Stimulated activated CD8-positive, alpha-beta memory T cell treated with anti-CD3 and anti-CD28 coated beads, Interleukin-4, amount 100 ng/mL, for 1 hour (primary cell): ENCODE measurements around the gene SOX1.
A peak's percentile ranks its signal among the peaks of the same experiment; 100 is the strongest.

Source experiments
- DNase-seq, 2 donors: peaks; one replicate each; pipeline ENCODE4 v3.0.0-alpha.2; 2020; ENCODE audit warnings: low read depth in 2 of 2, low spot score in 1 of 2

SOX1 gene

DNA sequence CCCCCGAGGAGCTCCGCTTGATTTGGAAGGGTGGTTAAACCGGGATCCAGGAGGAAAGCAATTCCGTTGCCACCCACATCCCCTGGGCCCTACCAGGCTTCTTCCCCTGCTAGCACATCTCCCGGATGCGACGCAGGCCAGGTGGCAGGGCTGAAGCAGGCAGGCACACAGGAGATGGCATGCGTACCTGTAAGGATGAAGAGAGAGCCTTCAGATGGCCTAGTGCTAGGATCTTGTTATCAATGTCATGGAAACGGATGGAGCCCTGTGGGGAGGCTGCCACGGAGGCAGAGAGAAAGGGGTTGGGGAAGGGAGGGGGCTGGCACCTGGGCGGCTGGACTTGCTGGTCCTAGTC, 8.5 kb upstream of the SOX1 start:
- DNase-seq: no peak

DNA sequence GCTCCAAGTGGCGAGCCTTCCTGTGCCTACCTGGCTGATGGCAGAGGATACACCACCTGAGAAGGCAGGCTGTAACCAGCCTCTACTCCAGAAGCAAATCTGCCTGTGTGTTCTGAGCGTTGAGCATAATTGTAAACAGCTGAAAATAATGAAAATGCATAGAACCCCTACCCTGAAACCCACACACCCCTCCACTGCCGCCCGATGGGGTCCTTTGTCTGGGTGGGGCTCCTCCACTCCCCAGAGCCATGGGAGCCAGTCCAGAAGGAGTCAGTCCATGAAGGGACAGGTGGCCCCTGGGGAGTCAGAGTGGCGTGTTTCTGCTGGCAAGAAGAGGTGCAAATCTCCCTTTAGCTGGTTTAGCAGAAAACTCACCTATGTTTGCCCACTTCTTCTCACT, 8.0 kb upstream of the SOX1 start:
- DNase-seq: no peak

DNA sequence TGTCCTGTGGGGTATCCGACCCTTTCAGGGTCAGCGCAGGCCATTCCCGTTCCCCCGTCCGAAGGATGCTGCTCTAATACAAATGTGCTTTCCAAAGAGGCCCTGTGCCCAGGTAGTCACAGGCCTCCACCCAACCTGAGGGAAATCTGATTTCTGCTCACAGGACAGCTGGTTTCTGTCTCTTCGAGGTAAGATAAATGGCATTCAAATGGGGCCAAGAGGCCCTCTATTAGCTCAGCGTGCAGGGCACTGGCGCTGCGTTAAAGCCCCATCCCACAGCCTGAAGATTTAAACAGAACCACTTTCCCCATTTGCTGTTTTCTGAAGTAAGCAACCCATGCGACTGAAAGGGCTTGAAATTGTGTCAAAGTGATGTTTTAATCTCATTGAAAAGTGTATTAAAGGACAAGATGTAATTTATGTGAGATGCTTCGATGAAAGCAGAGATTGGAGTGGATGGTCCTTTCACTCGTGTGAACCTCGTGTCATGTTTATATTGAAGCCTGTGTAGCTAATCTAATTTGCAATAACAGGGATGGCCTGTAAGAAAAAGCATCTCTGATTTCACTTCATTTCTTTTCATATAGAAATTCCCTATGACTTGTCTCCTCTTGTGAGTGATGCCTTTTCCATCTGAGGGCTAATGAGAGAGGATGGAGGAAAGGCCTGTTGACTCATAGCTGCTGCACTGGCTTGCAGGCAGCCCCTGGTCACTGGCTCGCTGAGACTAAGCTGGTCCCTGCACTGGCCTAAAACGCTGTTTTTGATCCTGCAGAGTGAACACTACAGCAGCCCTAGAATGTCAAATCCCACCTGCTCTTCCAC, 7.3 kb upstream of the SOX1 start:
- no peak for DNase-seq

DNA sequence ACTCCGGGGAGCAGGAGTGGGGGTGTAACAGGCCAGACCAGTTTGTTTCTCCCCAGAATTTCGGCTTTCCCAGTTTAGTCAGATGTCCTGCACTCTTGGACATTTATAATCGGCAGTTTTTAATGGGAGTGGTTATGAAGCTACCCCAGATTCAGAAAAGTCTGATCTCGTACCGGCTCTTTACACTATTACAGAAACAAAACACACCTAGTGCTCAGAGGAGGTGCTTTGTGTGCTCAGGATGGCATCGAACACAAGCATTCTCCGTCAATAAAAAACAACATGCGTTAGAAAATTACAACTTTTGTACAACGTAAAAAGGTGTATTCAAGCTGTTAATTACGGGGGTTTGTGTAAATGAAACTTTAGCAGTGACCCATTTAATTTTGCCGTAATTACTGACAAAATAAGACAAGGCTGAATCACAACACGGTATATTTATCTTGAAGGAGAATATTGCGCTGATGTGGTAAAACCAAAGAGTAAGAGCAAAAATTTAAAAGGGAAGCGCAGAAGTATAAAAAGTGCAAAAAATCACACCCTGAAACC, 6.6 kb upstream of the SOX1 start:
- no peak for DNase-seq

DNA sequence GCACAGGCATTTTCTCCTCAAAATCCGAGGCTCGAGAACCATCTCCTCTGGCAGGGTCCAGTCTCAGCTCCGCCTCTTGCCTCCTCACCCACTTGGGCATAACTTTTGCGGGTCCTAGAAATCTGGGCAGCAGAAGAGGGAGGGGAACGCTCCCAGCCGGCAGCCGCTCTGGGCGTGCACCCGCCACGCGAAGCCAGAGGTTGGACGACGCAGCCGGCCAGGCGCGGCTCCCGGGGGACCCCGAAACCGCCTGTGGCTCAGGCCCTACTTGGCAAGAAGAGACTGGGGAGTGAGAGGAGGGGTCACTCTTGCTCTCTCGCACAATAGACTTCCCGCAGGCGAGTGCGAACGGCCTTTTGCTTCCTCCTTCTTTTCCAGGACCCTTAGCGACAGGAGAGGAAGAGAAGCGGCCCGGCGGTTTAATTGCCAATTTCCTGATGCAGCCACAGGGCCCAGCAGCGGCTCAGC, 6.0 kb upstream of the SOX1 start:
- DNase-seq: no peak

DNA sequence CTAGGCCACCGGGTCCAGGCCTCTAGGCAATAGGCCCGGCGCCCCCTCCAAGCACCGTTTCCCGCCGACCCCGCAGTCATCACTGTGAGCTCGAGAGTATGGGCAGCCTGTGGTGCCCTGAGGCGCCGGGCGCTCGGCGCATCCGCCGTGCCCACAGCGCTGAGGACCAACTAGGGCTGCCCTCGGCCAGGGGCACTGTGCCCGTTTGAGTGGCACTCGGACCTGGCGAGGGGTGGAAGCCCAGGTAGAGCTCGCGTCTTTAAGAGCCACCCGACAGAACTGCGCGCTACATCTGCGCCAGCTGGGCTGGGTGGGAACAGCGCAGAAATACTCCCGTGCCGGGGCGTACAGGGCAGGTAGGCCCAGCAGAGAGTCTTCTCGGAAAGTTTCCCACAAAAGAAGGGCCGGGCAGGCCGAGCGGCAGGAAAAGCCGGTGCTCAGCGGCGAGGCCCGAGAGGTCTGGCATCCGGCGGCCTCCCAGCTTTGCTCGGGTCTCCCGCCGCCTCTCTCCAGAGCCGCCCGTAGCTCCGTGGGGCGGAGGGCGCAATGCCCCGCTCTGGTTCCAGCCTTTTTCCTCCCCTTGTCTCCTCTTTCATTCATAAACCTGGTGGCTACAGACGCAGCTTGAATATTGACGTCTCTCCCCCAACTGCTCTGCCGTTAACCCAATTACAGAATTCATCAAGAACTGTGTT, 5.4 kb upstream of the SOX1 start:
- no peak for DNase-seq

DNA sequence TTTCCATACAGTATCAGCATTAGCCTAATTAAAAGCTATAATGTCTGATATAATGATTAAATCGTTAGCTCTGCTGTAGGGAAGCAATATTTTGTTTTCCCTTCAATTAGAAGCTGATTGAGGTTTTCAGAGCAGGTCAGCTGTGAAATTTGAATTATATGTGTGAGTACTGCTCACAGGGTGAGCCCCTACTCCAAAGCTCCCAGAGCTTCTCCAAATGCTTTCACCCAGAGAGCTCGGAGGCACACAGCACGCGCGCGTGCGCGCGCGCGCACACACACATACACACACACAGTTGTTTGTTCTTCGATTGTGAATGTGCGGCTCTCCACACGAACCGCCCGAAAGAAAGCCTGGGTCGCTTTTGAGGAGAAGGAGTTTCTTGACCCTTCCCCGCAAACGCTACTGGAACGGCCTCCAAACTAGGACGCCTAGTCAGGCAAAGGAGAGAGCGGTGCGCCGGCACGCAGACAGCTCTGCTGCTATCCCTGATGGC, 4.8 kb upstream of the SOX1 start:
- DNase-seq: no peak

DNA sequence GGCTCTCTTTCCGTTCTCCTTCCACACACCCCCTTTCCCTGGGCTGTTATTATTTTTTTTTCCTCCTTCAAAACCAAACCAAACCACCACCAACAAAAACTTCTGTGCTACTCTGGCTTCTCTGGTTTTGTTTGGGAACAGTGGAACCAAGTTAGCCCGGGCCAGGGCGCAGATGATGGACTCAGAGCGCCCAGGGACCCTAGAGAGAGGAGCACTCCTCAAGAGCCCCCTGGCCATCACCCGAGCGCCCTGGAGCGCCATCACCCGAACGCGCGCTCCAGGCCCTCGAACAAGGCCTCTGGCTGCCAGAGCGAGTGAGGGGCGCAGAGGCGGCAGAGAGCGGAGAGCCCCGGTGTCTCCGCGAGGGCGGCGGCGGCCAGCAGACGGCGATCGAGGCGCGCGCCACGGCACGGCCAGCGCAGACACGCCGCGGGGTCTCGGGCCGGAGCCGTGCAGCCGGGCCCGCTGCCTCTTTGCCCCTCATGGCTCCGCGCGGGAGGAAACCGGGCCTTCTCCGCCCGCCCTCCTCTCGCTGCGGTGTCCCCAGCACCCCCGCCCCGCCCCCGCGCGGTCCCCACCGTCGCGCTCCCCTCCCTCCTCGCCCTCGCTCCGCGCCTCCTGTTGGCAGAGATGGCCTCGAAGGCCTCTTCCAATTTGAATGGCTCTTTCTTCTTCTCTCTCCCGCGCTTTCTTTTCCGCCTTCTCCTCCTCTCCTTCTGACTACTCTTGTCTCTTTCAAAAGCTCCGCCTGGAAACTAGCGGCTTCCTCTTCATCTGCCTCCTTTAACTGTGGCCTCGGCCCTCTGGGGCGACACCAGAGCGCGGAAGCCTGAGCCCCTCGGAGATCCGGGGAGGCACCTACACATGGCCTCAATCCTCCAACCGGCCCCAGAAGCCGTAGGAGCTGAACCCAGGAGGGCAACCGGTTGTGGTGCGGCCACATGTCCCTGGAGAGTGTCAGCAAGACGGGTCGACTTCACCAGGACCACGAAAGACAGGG, 4.1 kb upstream of the SOX1 start:
- no peak for DNase-seq

DNA sequence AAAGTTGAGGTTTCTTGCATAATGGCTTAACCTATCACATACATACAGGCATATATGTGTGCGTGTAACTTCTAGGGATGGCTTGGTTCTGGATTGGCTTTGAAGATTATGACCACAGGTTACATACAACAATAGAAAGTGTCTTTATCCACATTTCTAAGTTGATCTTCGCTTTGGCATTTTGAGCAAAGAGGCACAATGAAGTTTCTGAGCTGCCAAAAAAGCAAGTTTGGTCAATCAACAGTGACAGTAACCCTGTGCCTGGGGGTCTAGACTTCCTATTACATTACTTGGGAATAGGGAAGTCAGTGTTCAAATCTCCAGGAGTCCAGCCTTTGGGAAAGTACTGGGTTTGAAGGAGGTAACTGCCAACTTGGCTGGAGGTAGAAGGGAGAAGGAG, 3.1 kb upstream of the SOX1 start:
- no peak for DNase-seq

DNA sequence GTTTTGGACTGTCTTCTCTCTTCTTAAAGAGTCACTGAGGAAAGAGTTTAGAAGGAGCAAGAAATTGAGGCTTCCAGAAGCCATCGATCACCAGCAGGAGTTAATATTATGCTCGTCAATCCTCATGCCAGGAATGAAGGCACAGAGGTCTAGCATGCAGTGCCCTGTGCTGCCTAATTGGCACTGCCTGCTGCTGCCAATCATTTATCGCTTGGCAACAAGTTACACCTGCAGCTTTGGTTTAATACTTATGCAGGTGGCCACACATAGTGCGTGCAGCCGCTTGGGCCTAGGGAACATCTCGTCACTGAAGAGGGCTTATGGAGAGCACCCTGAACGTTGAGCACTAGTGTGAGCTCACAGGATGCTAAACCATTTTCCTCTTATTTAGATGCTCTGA, 2.7 kb upstream of the SOX1 start:
- no peak for DNase-seq

DNA sequence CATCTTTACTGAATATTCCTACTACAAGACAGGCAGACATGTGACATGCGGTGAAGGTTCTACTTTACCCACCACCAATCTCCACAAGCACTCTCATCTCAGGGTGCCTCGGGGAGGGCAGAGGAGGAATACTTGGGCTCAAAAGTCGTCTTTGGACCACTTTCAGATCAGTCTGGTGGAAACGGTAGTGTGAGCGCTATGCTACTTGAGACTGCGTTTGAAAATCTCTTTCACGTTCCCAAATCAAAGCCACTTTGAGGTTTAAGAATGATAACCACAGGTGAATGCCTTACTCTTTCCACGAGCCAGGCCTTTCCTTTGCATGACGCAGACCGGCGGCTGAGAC, 1.5 kb upstream of the SOX1 start:
- no peak for DNase-seq

DNA sequence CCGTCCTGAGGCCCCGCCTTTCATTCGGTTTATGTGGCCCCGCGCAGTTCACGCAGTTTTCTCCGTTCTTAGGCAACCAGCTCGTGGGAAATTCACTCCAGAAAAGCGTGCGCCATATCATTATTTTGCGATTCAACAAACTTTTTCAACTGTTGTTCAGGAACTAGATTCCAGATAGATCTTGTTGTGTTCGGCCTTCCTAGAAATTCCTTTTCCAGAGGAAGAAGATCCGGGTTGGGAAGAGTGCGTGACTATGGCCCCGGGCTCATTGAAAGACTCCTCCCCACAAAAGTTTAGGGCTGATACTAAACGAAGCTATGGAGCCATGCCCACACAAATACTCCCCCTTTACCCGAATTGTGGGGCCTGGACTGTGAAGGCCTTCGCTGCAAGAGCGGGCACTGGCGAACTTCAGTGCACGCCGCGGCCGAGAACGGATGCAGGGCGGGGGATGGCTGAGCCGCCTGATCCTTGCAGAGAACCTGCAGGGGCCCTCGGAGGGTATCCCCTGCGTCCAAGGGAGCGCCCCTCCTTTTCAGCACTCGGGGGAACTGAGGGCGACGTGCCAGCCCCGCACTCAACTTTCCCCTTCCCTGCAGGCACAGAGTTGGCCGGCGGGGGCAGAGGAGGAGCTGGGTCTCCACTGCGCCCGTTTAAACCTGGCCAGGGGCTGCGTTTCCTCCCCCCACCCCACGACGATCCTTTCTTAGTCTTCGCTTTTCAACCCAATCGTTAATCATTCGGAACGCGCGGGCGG, 904 bp upstream of the SOX1 start:
- DNase-seq: no peak

DNA sequence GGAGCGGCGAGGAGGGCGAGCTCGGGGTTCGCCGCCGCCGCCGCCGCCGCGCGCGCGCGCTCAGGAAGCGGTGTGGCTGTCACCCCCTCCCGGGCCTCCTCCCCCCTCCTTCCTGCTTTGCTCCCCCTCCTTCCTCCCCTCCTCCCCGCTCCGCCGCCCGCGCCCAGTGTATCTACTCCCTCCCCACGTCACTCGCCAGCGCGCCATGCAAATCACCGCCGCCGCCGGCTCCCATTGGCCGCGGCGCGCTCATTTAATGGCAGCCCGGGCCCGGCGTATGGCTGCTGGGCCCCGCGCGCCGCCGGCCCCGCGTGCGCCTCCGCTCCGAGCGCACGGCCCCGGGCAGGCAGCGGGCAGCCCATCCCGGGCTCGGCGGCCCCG, 335 bp upstream of the SOX1 start:
- peak in 1 of 2 donors; percentile 19 for DNase-seq

DNA sequence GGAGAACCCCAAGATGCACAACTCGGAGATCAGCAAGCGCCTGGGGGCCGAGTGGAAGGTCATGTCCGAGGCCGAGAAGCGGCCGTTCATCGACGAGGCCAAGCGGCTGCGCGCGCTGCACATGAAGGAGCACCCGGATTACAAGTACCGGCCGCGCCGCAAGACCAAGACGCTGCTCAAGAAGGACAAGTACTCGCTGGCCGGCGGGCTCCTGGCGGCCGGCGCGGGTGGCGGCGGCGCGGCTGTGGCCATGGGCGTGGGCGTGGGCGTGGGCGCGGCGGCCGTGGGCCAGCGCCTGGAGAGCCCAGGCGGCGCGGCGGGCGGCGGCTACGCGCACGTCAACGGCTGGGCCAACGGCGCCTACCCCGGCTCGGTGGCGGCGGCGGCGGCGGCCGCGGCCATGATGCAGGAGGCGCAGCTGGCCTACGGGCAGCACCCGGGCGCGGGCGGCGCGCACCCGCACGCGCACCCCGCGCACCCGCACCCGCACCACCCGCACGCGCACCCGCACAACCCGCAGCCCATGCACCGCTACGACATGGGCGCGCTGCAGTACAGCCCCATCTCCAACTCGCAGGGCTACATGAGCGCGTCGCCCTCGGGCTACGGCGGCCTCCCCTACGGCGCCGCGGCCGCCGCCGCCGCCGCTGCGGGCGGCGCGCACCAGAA, 1.1 kb downstream of the SOX1 start:
- DNase-seq: no peak

DNA sequence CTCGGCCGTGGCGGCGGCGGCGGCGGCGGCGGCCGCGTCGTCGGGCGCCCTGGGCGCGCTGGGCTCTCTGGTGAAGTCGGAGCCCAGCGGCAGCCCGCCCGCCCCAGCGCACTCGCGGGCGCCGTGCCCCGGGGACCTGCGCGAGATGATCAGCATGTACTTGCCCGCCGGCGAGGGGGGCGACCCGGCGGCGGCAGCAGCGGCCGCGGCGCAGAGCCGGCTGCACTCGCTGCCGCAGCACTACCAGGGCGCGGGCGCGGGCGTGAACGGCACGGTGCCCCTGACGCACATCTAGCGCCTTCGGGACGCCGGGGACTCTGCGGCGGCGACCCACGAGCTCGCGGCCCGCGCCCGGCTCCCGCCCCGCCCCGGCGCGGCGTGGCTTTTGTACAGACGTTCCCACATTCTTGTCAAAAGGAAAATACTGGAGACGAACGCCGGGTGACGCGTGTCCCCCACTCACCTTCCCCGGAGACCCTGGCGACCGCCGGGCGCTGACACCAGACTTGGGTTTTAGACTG, 1.7 kb downstream of the SOX1 start:
- DNase-seq: no peak

DNA sequence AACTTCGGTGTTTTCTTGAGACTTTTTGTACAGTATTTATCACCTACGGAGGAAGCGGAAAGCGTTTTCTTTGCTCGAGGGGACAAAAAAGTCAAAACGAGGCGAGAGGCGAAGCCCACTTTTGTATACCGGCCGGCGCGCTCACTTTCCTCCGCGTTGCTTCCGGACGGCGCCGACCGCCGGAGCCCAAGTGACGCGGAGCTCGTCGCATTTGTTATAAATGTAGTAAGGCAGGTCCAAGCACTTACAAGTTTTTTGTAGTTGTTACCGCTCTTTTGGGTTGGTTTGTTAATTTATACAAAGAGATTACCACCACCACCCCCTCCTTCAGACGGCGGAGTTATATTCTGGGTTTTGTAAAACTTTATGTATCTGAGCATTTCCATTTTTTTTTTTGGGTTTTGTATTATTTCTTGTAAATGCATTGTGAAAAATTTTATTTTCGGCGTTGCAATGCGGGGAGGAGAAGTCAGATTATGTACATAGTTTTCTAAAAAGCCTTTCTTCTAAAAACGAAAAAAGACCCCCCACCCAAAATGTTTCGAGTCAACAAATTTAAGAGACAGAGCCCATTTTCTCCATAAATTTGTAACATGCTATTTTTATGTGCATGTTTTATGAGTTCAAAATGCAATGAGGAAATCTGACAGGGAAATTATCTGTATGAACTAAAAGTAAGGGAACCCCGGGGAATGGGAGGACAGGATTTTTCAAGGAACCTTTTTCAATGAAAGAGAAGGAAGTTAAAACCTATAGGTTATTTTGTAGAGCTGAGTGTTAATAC, 2.3 kb downstream of the SOX1 start:
- no peak for DNase-seq

DNA sequence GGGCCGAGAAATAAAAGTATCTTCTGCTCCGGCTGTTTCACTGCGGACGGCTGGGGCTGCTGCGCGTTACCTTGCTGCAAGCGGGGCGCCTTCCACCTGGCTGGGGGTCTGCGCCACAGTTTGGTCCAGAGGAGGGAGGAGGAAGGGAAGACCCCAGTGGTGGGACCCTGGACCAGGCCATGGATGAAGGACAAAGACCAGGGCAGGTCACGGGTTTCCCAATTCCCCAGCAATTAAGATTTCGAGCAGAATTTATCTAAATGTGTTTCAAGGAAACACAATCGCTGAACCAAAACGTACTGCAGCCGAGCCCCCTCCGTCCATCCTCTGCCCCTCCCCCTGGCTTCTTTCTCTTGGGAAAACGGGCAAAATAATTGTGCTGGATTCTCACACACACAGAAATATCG, 2.9 kb downstream of the SOX1 start:
- no peak for DNase-seq

DNA sequence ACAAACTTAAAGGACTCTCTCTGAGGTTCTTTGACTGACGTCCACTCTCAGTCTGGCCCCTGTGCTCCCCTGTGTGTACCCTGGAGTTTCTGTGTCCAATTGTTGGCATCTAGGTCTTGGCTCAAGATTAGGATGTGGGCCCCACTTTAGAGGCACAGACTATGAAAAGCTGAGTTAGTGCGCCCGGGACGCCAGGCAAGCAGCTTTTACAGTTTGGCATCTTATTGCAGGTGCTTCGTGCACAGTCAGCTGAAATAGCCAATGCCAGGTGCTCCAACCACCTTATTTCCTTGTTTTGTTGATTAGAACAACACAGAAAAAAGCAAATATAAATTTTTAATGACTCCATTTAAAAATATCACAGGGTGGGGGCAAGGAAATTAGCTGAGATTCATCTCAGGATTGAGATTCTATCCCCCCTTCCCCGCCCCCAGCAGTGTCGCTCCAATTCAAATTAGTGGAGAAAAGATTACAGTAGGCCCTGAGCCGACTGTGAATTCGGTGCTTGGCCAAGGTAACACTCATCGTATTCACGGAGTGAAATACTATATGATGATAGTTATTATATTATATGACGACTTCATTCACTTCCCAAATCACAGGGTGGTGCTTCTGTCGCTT, 4.3 kb downstream of the SOX1 start:
- DNase-seq: no peak
